WTC11 (cell line): ENCODE results near the gene TAS2R39. TPM values are rescaled to one million over a fixed set of nuclear protein-coding genes. Genes with fewer than 3 reads are reported as not detected.

ENCODE experiments used
- ATAC-seq: fragments of 200-7000 bp; cut with Tn5 transposase; 2 replicates; pipeline ENCODE4 v1.10.0; 2021; ENCODE audit warnings: mild to moderate bottlenecking, moderate library complexity
- CTCF ChIA-PET: fragments of 300-600 bp; sonication (Branson Sonifier 250); formaldehyde crosslinking; loops from one replicate; lab custom pipeline; 2021; ENCODE audit warnings: antibody characterized with exemption; lab: Charles Lee
- POLR2A ChIA-PET: fragments of 350-600 bp; sonication (Branson Sonifier 250); formaldehyde crosslinking; loops from one replicate; lab custom pipeline; 2021; ENCODE audit warnings: antibody characterized with exemption; lab: Charles Lee
- DNase-seq: peaks from one replicate; pipeline ENCODE4 v3.0.0; 2021; ENCODE audit warnings: low spot score
- H3K27ac Mint-ChIP-seq: 2 replicates; pipeline ENCODE4 v1.8.0; 2021; ENCODE audit warnings: mixed read lengths
- H3K27me3 Mint-ChIP-seq: 2 replicates; pipeline ENCODE4 v1.8.0; 2021; ENCODE audit warnings: low read depth, mild to moderate bottlenecking, moderate library complexity, mixed read lengths
- H3K36me3 Mint-ChIP-seq: 2 replicates; pipeline ENCODE4 v1.8.0; 2021; ENCODE audit warnings: mixed read lengths
- H3K4me1 Mint-ChIP-seq: 2 replicates; pipeline ENCODE4 v1.8.0; 2022; ENCODE audit warnings: mixed read lengths
- H3K4me3 Mint-ChIP-seq: 2 replicates; pipeline ENCODE4 v1.8.0; 2021; ENCODE audit warnings: mild to moderate bottlenecking, moderate library complexity, mixed read lengths
- H3K9me3 Mint-ChIP-seq: 2 replicates; pipeline ENCODE4 v1.8.0; 2021; ENCODE audit warnings: mixed read lengths
- AFF4 ChIP-seq: sonication (generic); formaldehyde crosslinking; IDR thresholded peaks from 2 replicates; pipeline ENCODE4 v1.8.1; 2023; ENCODE audit warnings: mild to moderate bottlenecking, missing genetic modification reagents, borderline replicate concordance
- CREM ChIP-seq: sonication (generic); formaldehyde crosslinking; IDR thresholded peaks from 2 replicates; pipeline ENCODE4 v1.8.1; 2022; ENCODE audit warnings: mild to moderate bottlenecking, missing genetic modification reagents, moderate library complexity
- ELF4 ChIP-seq: sonication (generic); formaldehyde crosslinking; IDR thresholded peaks from 2 replicates; pipeline ENCODE4 v1.8.1; 2022; ENCODE audit warnings: low read depth, mild to moderate bottlenecking, moderate library complexity, missing genetic modification reagents
- ERG ChIP-seq: fragments of 250-450 bp; sonication (Bioruptor Pico); IDR thresholded peaks from 2 replicates; pipeline ENCODE4 v1.8.0; 2021; ENCODE audit warnings: mild to moderate bottlenecking
- ESRRA ChIP-seq: sonication (generic); formaldehyde crosslinking; IDR thresholded peaks from 2 replicates; pipeline ENCODE4 v1.8.1; 2022; ENCODE audit warnings: mild to moderate bottlenecking, missing genetic modification reagents, borderline replicate concordance
- FOXJ3 ChIP-seq: sonication (generic); formaldehyde crosslinking; IDR thresholded peaks from 2 replicates; pipeline ENCODE4 v1.9.0; 2021; ENCODE audit warnings: missing genetic modification reagents, mild to moderate bottlenecking, borderline replicate concordance
- FOXP1 ChIP-seq: sonication (generic); formaldehyde crosslinking; IDR thresholded peaks from 2 replicates; pipeline ENCODE4 v1.8.0; 2022; ENCODE audit warnings: missing genetic modification reagents, mild to moderate bottlenecking, moderate library complexity, borderline replicate concordance
- KAT7 ChIP-seq: sonication (generic); formaldehyde crosslinking; IDR thresholded peaks from 2 replicates; pipeline ENCODE4 v1.8.1; 2023; ENCODE audit warnings: missing genetic modification reagents, mild to moderate bottlenecking, borderline replicate concordance
- MAX ChIP-seq: sonication (generic); formaldehyde crosslinking; IDR thresholded peaks from 2 replicates; pipeline ENCODE4 v1.8.0; 2022; ENCODE audit warnings: mild to moderate bottlenecking, missing genetic modification reagents
- MYBL2 ChIP-seq: sonication (generic); formaldehyde crosslinking; IDR thresholded peaks from 2 replicates; pipeline ENCODE4 v1.8.1; 2023; ENCODE audit warnings: mild to moderate bottlenecking, moderate library complexity, missing genetic modification reagents
- NR3C1 ChIP-seq: sonication (generic); formaldehyde crosslinking; conservative IDR thresholded peaks from 2 replicates; pipeline ENCODE4 v1.8.1; 2023; ENCODE audit warnings: low read depth, mild to moderate bottlenecking, missing genetic modification reagents
- SMAD4 ChIP-seq: sonication (generic); formaldehyde crosslinking; IDR thresholded peaks from 2 replicates; pipeline ENCODE4 v1.8.0; 2022; ENCODE audit warnings: mild to moderate bottlenecking, missing genetic modification reagents
- TEAD1 ChIP-seq: sonication (generic); formaldehyde crosslinking; IDR thresholded peaks from 2 replicates; pipeline ENCODE4 v1.8.0; 2022; ENCODE audit warnings: mild to moderate bottlenecking, missing genetic modification reagents
- USF2 ChIP-seq: sonication (generic); formaldehyde crosslinking; IDR thresholded peaks from 2 replicates; pipeline ENCODE4 v1.8.1; 2023; ENCODE audit warnings: mild to moderate bottlenecking, missing genetic modification reagents, moderate library complexity
- ZBTB43 ChIP-seq: sonication (generic); formaldehyde crosslinking; IDR thresholded peaks from 2 replicates; pipeline ENCODE4 v1.8.1; 2023; ENCODE audit warnings: mild to moderate bottlenecking, missing genetic modification reagents
- ZNF138 ChIP-seq: sonication (generic); formaldehyde crosslinking; conservative IDR thresholded peaks from 2 replicates; pipeline ENCODE4 v1.8.1; 2022; ENCODE audit warnings: mild to moderate bottlenecking, moderate library complexity, missing genetic modification reagents
- total RNA-seq: library from RNA; stranded (reverse); gene quantifications from 3 replicates; pipeline ENCODE4 v1.2.3, GENCODE V29; 2021
- TF ChIP-seq, protein P1 (sequence below): sonication (generic); formaldehyde crosslinking; IDR thresholded peaks from 2 replicates; pipeline ENCODE4 v1.8.1; 2023; ENCODE audit warnings: mild to moderate bottlenecking, missing genetic modification reagents, moderate library complexity
- TF ChIP-seq, protein P2 (sequence below): fragments of 250-450 bp; sonication (Bioruptor Pico); conservative IDR thresholded peaks from 2 replicates; pipeline ENCODE4 v1.9.0; 2021; ENCODE audit warnings: mild to moderate bottlenecking
- TF ChIP-seq, protein P3 (sequence below): fragments of 250-450 bp; sonication (Bioruptor Pico); IDR thresholded peaks from 2 replicates; pipeline ENCODE4 v1.9.0; 2021; ENCODE audit warnings: moderate library complexity, mild to moderate bottlenecking, inconsistent platforms, borderline replicate concordance
- TF ChIP-seq, protein P4 (sequence below): sonication (generic); formaldehyde crosslinking; conservative IDR thresholded peaks from 2 replicates; pipeline ENCODE4 v1.8.1; 2022; ENCODE audit warnings: mild to moderate bottlenecking, missing genetic modification reagents

Gene TAS2R39
- total RNA-seq, 1 experiment from 2014 or later: not detected

DNA sequence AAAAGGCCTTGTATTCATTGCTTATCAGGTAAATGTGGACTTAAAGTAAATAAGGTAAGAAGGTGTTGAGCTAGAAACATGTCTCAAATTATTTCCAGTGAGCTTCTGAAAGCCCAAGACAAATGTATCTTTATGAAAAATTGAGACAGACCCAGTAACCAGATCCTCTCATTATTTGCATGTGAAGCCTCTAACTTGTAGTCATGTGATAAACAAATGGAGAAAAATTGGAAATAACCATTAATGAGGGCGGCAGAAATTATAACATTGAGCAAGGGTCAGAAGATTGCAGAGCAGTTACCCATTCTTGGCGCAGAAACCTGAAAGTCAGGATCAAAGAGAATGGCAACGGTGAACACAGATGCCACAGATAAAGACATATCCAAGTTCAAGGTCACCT is 38.5 kb downstream of the TAS2R39 start, which contains the start of gene TAS2R40:
TSS of gene TAS2R40 (plus strand) at position 301 of the 400 bp plus-strand sequence. CDS start at position 343, 42 bp downstream.
- ChIA-PET CTCF (interaction anchor here (1.0 kb wide), 1 partner anchor 213 kb away, joined by 3 read pairs; no protein-coding TSS in a partner anchor), POLR2A (no interaction called here)
- Mint-ChIP-seq H3K27me3 (no peaks in the 10 kb centered on the region), H3K4me1 (0 out of 2 replicates have a peak, but pooled peaks cover 3% of the 10 kb centered on the region), H3K27ac (no peak within 1 kb of the TSS), H3K4me3 (no peak within 1 kb of the TSS), H3K9me3 (no peaks in the 10 kb centered on the region), H3K36me3 (no peaks in the 10 kb centered on the region)
- ATAC-seq: no peak
- no peak for DNase-seq
- TF ChIP-seq, protein P1, sequence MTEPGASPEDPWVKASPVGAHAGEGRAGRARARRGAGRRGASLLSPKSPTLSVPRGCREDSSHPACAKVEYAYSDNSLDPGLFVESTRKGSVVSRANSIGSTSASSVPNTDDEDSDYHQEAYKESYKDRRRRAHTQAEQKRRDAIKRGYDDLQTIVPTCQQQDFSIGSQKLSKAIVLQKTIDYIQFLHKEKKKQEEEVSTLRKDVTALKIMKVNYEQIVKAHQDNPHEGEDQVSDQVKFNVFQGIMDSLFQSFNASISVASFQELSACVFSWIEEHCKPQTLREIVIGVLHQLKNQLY (CRISPR knock-in tag): no peak
- TF ChIP-seq TEAD1 (CRISPR knock-in tag): no peak
- TF ChIP-seq ZNF138 (CRISPR knock-in tag): no peak
- no peak for TF ChIP-seq CREM (CRISPR knock-in tag)
- TF ChIP-seq ERG (CRISPR knock-in tag): no peak
- TF ChIP-seq FOXJ3 (CRISPR knock-in tag): no peak
- TF ChIP-seq NR3C1: no peak
- no peak for TF ChIP-seq SMAD4 (CRISPR knock-in tag)
- TF ChIP-seq MYBL2 (CRISPR knock-in tag): no peak

DNA sequence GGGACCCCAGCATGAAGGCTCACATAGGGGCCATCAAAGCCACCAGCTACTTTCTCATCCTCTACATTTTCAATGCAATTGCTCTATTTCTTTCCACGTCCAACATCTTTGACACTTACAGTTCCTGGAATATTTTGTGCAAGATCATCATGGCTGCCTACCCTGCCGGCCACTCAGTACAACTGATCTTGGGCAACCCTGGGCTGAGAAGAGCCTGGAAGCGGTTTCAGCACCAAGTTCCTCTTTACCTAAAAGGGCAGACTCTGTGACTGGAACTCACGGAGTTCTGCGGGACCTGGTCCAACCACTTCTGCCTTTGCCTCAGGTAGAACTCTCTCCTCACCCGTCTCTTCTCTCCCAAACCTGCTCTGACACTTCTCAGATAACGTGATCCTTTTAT is 39.6 kb downstream of the TAS2R39 start:
- POLR2A ChIA-PET: no interaction called here
- TF ChIP-seq USF2 (CRISPR knock-in tag): no peak
- TF ChIP-seq ESRRA (CRISPR knock-in tag): no peak
- no peak for TF ChIP-seq ELF4 (CRISPR knock-in tag)
- no peak for TF ChIP-seq MAX (CRISPR knock-in tag)
- TF ChIP-seq, protein P2, sequence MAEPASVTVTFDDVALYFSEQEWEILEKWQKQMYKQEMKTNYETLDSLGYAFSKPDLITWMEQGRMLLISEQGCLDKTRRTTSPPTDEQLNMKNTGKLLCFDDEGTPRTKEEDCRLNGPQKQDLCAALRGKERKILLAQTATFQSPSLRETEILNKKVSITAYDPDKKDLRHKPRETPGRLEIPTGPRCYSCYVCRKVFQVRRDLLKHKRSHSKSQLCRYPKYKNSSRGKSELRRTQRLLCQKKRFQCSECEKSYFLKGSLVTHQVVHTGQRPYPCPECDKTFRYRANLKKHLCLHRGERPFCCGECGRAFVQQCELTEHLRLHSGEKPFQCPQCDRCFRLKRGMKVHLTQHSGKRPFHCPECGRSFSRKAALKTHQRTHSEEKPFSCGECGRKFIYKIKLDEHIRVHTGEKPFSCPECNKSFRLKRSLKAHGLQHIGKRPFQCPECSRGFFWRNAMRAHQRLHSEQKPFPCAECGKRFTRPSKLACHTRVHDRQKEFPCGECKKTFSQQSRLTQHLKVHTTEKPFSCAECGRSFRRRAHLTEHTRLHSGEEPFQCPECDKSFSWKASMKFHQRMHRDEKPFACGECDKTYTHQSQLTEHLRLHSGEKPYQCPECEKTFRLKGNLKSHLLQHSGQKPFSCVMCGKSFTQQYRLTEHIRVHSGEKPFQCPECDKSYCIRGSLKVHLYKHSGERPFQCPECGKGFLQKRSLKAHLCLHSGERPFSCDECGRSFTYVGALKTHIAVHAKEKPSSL (CRISPR knock-in tag): no peak
- TF ChIP-seq AFF4: no peak
- TF ChIP-seq, protein P3, sequence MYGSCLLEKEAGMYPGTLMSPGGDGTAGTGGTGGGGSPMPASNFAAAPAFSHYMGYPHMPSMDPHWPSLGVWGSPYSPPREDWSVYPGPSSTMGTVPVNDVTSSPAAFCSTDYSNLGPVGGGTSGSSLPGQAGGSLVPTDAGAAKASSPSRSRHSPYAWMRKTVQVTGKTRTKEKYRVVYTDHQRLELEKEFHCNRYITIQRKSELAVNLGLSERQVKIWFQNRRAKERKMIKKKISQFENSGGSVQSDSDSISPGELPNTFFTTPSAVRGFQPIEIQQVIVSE (CRISPR knock-in tag): no peak
- TF ChIP-seq FOXP1: no peak
- TF ChIP-seq, protein P4, sequence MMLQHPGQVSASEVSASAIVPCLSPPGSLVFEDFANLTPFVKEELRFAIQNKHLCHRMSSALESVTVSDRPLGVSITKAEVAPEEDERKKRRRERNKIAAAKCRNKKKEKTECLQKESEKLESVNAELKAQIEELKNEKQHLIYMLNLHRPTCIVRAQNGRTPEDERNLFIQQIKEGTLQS (CRISPR knock-in tag): no peak
- no peak for TF ChIP-seq ZBTB43 (CRISPR knock-in tag)
- no peak for TF ChIP-seq KAT7

More for the DNA sequence above, 39.6 kb downstream of the TAS2R39 start:
- CTCF ChIA-PET: interaction anchor here (1.4 to 2.6 kb wide), 2 partner anchors 8 to 18 kb away, joined by 4 to 22 read pairs; no protein-coding TSS in a partner anchor
- H3K36me3 Mint-ChIP-seq: no peaks in the 10 kb centered on the region
- DNase-seq: no peak
- H3K9me3 Mint-ChIP-seq: no peaks in the 10 kb centered on the region
- no peaks in the 10 kb centered on the region for H3K27me3 Mint-ChIP-seq
- no peak for ATAC-seq
- H3K27ac Mint-ChIP-seq: no peak overlapping the region
- no peak overlapping the region for H3K4me3 Mint-ChIP-seq
- 0 out of 2 replicates have a peak, but pooled peaks cover 3% of the 10 kb centered on the region for H3K4me1 Mint-ChIP-seq
